H1 (cell line): Measurements from ENCODE around the gene ZBTB2. TPM values are rescaled to one million over a fixed set of nuclear protein-coding genes. Genes with fewer than 3 reads are reported as not detected.

Experiments used
- CTCF ChIA-PET: fragments of 300-600 bp; sonication (Branson Sonifier 250); formaldehyde crosslinking; loops from one replicate; lab custom pipeline; 2021; ENCODE audit not compliant: partially characterized antibody; lab: Charles Lee
- POLR2A ChIA-PET: fragments of 300-600 bp; sonication (Branson Sonifier 250); formaldehyde crosslinking; loops from one replicate; lab custom pipeline; 2021; ENCODE audit warnings: inconsistent platforms; ENCODE audit not compliant: partially characterized antibody; lab: Charles Lee
- DNase-seq, 2 experiments: peaks; one replicate each; pipeline versions ENCODE4 v3.0.0 to v3.0.0-alpha.2; 2010 to 2022; ENCODE audit warnings: low spot score in 2 of 2, low read depth in 1 of 2, mixed read lengths in 1 of 2
- FAIRE-seq: peaks from 2 replicates; lab custom pipeline; 2011; peaks lifted over from hg19 to GRCh38; lab: Jason Lieb, UNC
- H2AFZ ChIP-seq: 2 replicates; pipeline ENCODE4 v1.8.1; 2012; ENCODE audit warnings: low read length, inconsistent platforms
- H2AK5ac ChIP-seq: 2 replicates; pipeline ENCODE4 v1.6.1; 2013; ENCODE audit warnings: low read depth, low read length
- H2BK120ac ChIP-seq: replicated peaks from 2 replicates; pipeline ENCODE3; 2013; ENCODE audit warnings: low read depth, low read length, inconsistent platforms
- H2BK12ac ChIP-seq: 2 replicates; pipeline ENCODE4 v1.6.1; 2013; ENCODE audit warnings: low read depth, low read length
- H2BK15ac ChIP-seq: 2 replicates; pipeline ENCODE4 v1.6.1; 2013; ENCODE audit warnings: low read length
- H2BK20ac ChIP-seq: 2 replicates; pipeline ENCODE4 v1.6.1; 2013; ENCODE audit warnings: low read length
- H2BK5ac ChIP-seq: 2 replicates; pipeline ENCODE4 v1.6.1; 2013; ENCODE audit warnings: low read depth, low read length
- H3K14ac ChIP-seq: 2 replicates; pipeline ENCODE4 v1.6.1; 2013; ENCODE audit warnings: inconsistent platforms; ENCODE audit not compliant: insufficient read length
- H3K18ac ChIP-seq: 2 replicates; pipeline ENCODE4 v1.6.1; 2013; ENCODE audit warnings: low read length; ENCODE audit errors: extremely low read depth
- H3K23ac ChIP-seq: 2 replicates; pipeline ENCODE4 v1.6.1; 2013; ENCODE audit warnings: inconsistent platforms; ENCODE audit not compliant: insufficient read length
- H3K23me2 ChIP-seq: 2 replicates; pipeline ENCODE4 v1.6.1; 2013; ENCODE audit warnings: low read depth, low read length
- H3K27ac ChIP-seq: 2 replicates; pipeline ENCODE4 v1.6.1; 2011; ENCODE audit warnings: low read depth, low read length, inconsistent platforms
- H3K27me3 ChIP-seq, 4 experiments: replicated peaks in 1 of 4; 1 replicate in 1 of 4; 2 replicates in 3 of 4; pipeline versions ENCODE4 v1.6.1 to v1.8.1; 2011 to 2013; ENCODE audit warnings: low read length in 3 of 4, mild to moderate bottlenecking in 3 of 4, inconsistent platforms in 2 of 4, mixed read lengths in 2 of 4, moderate library complexity in 1 of 4; ENCODE audit not compliant: control insufficient read depth in 3 of 4, insufficient read depth in 3 of 4; ENCODE audit errors: extremely low read depth in 1 of 4
- H3K36me3 ChIP-seq, 4 experiments: 2 replicates each; pipeline versions ENCODE4 v1.6.1 to v1.8.1; 2011 to 2013; ENCODE audit warnings: mild to moderate bottlenecking in 4 of 4, low read length in 3 of 4, moderate library complexity in 2 of 4, control low read depth in 1 of 4, inconsistent platforms in 1 of 4; ENCODE audit not compliant: insufficient read depth in 4 of 4, control insufficient read depth in 2 of 4
- H3K4ac ChIP-seq: replicated peaks from 2 replicates; pipeline ENCODE3; 2013; ENCODE audit warnings: low read length, low read depth, mixed read lengths, inconsistent platforms; ENCODE audit not compliant: insufficient read length
- H3K4me1 ChIP-seq, 4 experiments: replicated peaks in 1 of 4; 1 replicate in 1 of 4; 2 replicates in 3 of 4; pipeline versions ENCODE4 v1.6.1 to v1.8.1; 2011 to 2013; ENCODE audit warnings: low read length in 3 of 4, inconsistent platforms in 2 of 4, mixed read lengths in 1 of 4; ENCODE audit not compliant: insufficient read depth in 4 of 4, control insufficient read depth in 3 of 4
- H3K4me2 ChIP-seq, 2 experiments: 2 replicates each; pipeline versions ENCODE4 v1.6.1 to v1.8.1; 2011 to 2013; ENCODE audit warnings: low read depth in 2 of 2, low read length in 2 of 2, control low read depth in 1 of 2, inconsistent platforms in 1 of 2, mild to moderate bottlenecking in 1 of 2; ENCODE audit not compliant: insufficient read depth in 1 of 2
- H3K4me3 ChIP-seq, 4 experiments: fragments of 200-600, 300-600 bp in 1 of 4; sonication (generic), shearing (Covaris generic), sonication (Bioruptor Twin) in 1 of 4; 2 replicates each; pipeline versions ENCODE4 v1.5.1 to v1.8.1; 2011 to 2016; ENCODE audit warnings: low read length in 4 of 4, low read depth in 3 of 4, control low read depth in 2 of 4, inconsistent platforms in 2 of 4, mild to moderate bottlenecking in 2 of 4, mixed read lengths in 1 of 4, moderate library complexity in 1 of 4; ENCODE audit not compliant: insufficient read depth in 2 of 4; ENCODE audit errors: extremely low read depth in 1 of 4
- H3K56ac ChIP-seq: replicated peaks from 2 replicates; pipeline ENCODE3; 2013; ENCODE audit warnings: low read depth, mild to moderate bottlenecking, mixed read lengths, low read length, inconsistent platforms; ENCODE audit not compliant: insufficient read length
- H3K79me1 ChIP-seq: 2 replicates; pipeline ENCODE4 v1.6.1; 2013; ENCODE audit warnings: low read depth, low read length, control low read depth
- H3K79me2 ChIP-seq, 2 experiments: 2 replicates each; pipeline versions ENCODE4 v1.6.1 to v1.8.1; 2012 to 2013; ENCODE audit warnings: low read length in 2 of 2, mild to moderate bottlenecking in 2 of 2, inconsistent platforms in 1 of 2; ENCODE audit not compliant: insufficient read depth in 2 of 2, control insufficient read depth in 1 of 2
- H3K9ac ChIP-seq, 4 experiments: replicated peaks in 1 of 4; 1 replicate in 1 of 4; 2 replicates in 3 of 4; pipeline versions ENCODE4 v1.6.1 to v1.8.1; 2011 to 2013; ENCODE audit warnings: low read depth in 3 of 4, low read length in 3 of 4, control low read depth in 2 of 4, mild to moderate bottlenecking in 2 of 4, moderate library complexity in 2 of 4, inconsistent platforms in 1 of 4; ENCODE audit errors: extremely low read depth in 1 of 4
- H3K9me3 ChIP-seq, 2 experiments: 2 replicates each; pipeline versions ENCODE4 v1.6.1 to v1.8.1; 2012 to 2013; ENCODE audit warnings: mild to moderate bottlenecking in 2 of 2, moderate library complexity in 2 of 2, control low read depth in 1 of 2, inconsistent platforms in 1 of 2, low read depth in 1 of 2, low read length in 1 of 2, mixed read lengths in 1 of 2; ENCODE audit not compliant: insufficient read depth in 2 of 2
- H4K20me1 ChIP-seq, 2 experiments: replicated peaks in 1 of 2; 2 replicates each; pipeline versions ENCODE3 to v1.8.1; 2011 to 2013; ENCODE audit warnings: inconsistent platforms in 2 of 2, low read length in 2 of 2, mild to moderate bottlenecking in 1 of 2; ENCODE audit not compliant: insufficient read depth in 2 of 2, control insufficient read depth in 1 of 2
- H4K5ac ChIP-seq: 2 replicates; pipeline ENCODE4 v1.6.1; 2013; ENCODE audit warnings: low read length, low read depth, mixed read lengths, inconsistent platforms; ENCODE audit not compliant: insufficient read length
- H4K8ac ChIP-seq: 2 replicates; pipeline ENCODE4 v1.8.0; 2013; ENCODE audit warnings: mild to moderate bottlenecking, moderate library complexity, low read length, inconsistent platforms; ENCODE audit not compliant: insufficient read depth; ENCODE audit errors: extremely low read depth
- H4K91ac ChIP-seq: replicated peaks from 2 replicates; pipeline ENCODE3; 2013; ENCODE audit warnings: low read length, mixed read lengths, inconsistent platforms; ENCODE audit not compliant: insufficient read length
- WGBS, 2 experiments: shearing (Covaris generic) in 1 of 2; methylation state at CpG; one replicate each; pipeline versions ENCODE4 v1.1.6 to v1.1.7; 2013 to 2015; ENCODE audit warnings: low lambda C conversion rate in 2 of 2, mixed read lengths in 2 of 2, inconsistent platforms in 1 of 2, low coverage in 1 of 2, missing lambda C conversion rate in 1 of 2; ENCODE audit not compliant: insufficient replicate concordance in 2 of 2, insufficient coverage in 1 of 2, insufficient read length in 1 of 2; ENCODE audit errors: extremely low coverage in 1 of 2, missing lambda C conversion rate in 1 of 2; 5-methylcytosine and 5-hydroxymethylcytosine counted together
- polyA plus RNA-seq, 7 experiments: library from polyadenylated mRNA; depleted of rRNA in 3 of 7; stranded (reverse) in 5 of 7; unstranded in 2 of 7; fragments of >200 nt in 5 of 7; fragments of 200-250 nt in 2 of 7; gene quantifications; 1 replicate in 5 of 7; 2 replicates in 1 of 7; 4 replicates in 1 of 7; pipeline versions ENCODE4 v1.2.1 to v1.2.3, GENCODE V29; 2011 to 2013; ENCODE audit warnings: missing spikeins in 2 of 7, mixed read lengths in 2 of 7
- total RNA-seq: library from RNA; stranded (reverse); fragmentation: NEBNext Ultra II Directional; extraction: Animal tissue kit (Norgen Biotek cat#: 25700); gene quantifications from 2 replicates; pipeline ENCODE4 v1.2.1, GENCODE V29; 2021
- TF ChIP-seq, protein P1 (sequence below): IDR thresholded peaks from 2 replicates; pipeline ENCODE4 v1.6.1; 2012; ENCODE audit warnings: low read length, inconsistent platforms

Gene ZBTB2
- total and polyA plus RNA-seq, 2 of the 8 experiments (the other 6 are each of a cell fraction or from before 2014, with no cell fraction given): 16.1 to 23.7 TPM

GRCh38 chr6:151399679-151400078, 8.3 kb upstream of the ZBTB2 start:
- no peak overlapping the region for H2BK12ac ChIP-seq
- no peak overlapping the region for H3K18ac ChIP-seq
- H3K4me1 ChIP-seq: no peaks in the 10 kb centered on the region
- H3K4me3 ChIP-seq: no peak overlapping the region
- H4K5ac ChIP-seq: no peak overlapping the region
- ChIA-PET POLR2A (interaction anchor here (4.3 kb wide), 1 partner anchor 10 kb away, joined by 29 read pairs; the partner anchor contains the start of gene ZBTB2), CTCF (no interaction called here)
- H3K9me3 ChIP-seq: no peaks in the 10 kb centered on the region; a peak in 1 of 4 replicates
- no peak overlapping the region for H3K27ac ChIP-seq
- no peak overlapping the region for H2BK20ac ChIP-seq
- no peak overlapping the region for H3K56ac ChIP-seq
- H3K23ac ChIP-seq: no peak overlapping the region
- WGBS, 2 experiments: 90% methylated on average over 3 of the region's 3 CpGs; no CpG with 5 or more reads in 1 of the 2 experiments
- no peak overlapping the region for H3K4me2 ChIP-seq
- H4K91ac ChIP-seq: no peak overlapping the region
- no peaks in the 10 kb centered on the region for H3K23me2 ChIP-seq
- peaks cover 0 to 18% (median 6%) of the 10 kb centered on the region in 4 experiments; a peak in 5 of 8 replicates for H3K36me3 ChIP-seq
- H3K27me3 ChIP-seq: no peaks in the 10 kb centered on the region
- no peak overlapping the region for H2AK5ac ChIP-seq
- no peaks in the 10 kb centered on the region for H3K79me1 ChIP-seq
- no peak overlapping the region for H2BK120ac ChIP-seq
- H2BK5ac ChIP-seq: no peak overlapping the region
- H3K9ac ChIP-seq: no peak overlapping the region
- no peak overlapping the region for H3K14ac ChIP-seq
- H4K20me1 ChIP-seq: peaks cover 7 to 15% of the 10 kb centered on the region in 2 experiments
- peaks cover 25 to 83% of the 10 kb centered on the region in 2 experiments for H3K79me2 ChIP-seq
- H2BK15ac ChIP-seq: no peak overlapping the region
- H2AFZ ChIP-seq: no peak overlapping the region
- FAIRE-seq: peak; percentile 39
- DNase-seq: no peak
- 0 out of 2 replicates have a peak overlapping the region, but pooled peaks have one; percentile 25 for H4K8ac ChIP-seq
- H3K4ac ChIP-seq: no peak overlapping the region
- TF ChIP-seq, protein P1, sequence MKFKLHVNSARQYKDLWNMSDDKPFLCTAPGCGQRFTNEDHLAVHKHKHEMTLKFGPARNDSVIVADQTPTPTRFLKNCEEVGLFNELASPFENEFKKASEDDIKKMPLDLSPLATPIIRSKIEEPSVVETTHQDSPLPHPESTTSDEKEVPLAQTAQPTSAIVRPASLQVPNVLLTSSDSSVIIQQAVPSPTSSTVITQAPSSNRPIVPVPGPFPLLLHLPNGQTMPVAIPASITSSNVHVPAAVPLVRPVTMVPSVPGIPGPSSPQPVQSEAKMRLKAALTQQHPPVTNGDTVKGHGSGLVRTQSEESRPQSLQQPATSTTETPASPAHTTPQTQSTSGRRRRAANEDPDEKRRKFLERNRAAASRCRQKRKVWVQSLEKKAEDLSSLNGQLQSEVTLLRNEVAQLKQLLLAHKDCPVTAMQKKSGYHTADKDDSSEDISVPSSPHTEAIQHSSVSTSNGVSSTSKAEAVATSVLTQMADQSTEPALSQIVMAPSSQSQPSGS: no peak
